HepG2 (cell line): ENCODE results near the gene U2AF2. TPM values are rescaled to one million over a fixed set of nuclear protein-coding genes. Genes with fewer than 3 reads are reported as not detected.

Source experiments
- CCAR2 ChIP-seq: fragments of 200-400 bp; formaldehyde crosslinking; optimal IDR thresholded peaks from 2 replicates; pipeline ENCODE3; 2018; ENCODE audit warnings: low read depth, mild to moderate bottlenecking, low read length, moderate library complexity
- EEA1 ChIP-seq: sonication (generic); formaldehyde crosslinking; IDR thresholded peaks from 2 replicates; pipeline ENCODE4 v1.5.1; 2020; ENCODE audit warnings: mild to moderate bottlenecking, missing genetic modification reagents, borderline replicate concordance
- GPBP1L1 ChIP-seq: sonication (generic); formaldehyde crosslinking; IDR thresholded peaks from 2 replicates; pipeline ENCODE4 v1.5.0; 2020; ENCODE audit warnings: mild to moderate bottlenecking, missing genetic modification reagents
- NPAS2 ChIP-seq: sonication (generic); formaldehyde crosslinking; IDR thresholded peaks from 2 replicates; pipeline ENCODE4 v1.8.0; 2022; ENCODE audit warnings: mild to moderate bottlenecking, missing genetic modification reagents, borderline replicate concordance
- PAF1 ChIP-seq: IDR thresholded peaks from 2 replicates; pipeline ENCODE4 v1.6.1; 2016; ENCODE audit warnings: missing genetic modification reagents, missing compliant biosample characterization
- PBX2 ChIP-seq: IDR thresholded peaks from 2 replicates; pipeline ENCODE4 v1.6.1; 2016; ENCODE audit warnings: control low read depth
- PTBP1 ChIP-seq: fragments of 200-400 bp; formaldehyde crosslinking; IDR thresholded peaks from 2 replicates; pipeline ENCODE4 v1.6.1; 2018; ENCODE audit warnings: low read length, low read depth; ENCODE audit not compliant: poor library complexity, severe bottlenecking
- SPEN ChIP-seq: sonication (generic); formaldehyde crosslinking; IDR thresholded peaks from 2 replicates; pipeline ENCODE4 v1.5.1; 2020; ENCODE audit warnings: low read depth, mild to moderate bottlenecking, missing genetic modification reagents
- TCF12 ChIP-seq, 2 experiments: fragments of 450-650 bp in 1 of 2; sonication (generic) in 1 of 2; formaldehyde crosslinking in 1 of 2; IDR thresholded peaks; 2 replicates each; pipeline versions ENCODE4 v1.6.1 to v1.8.0; 2017 to 2022; ENCODE audit warnings: antibody characterized with exemption in 1 of 2, mild to moderate bottlenecking in 1 of 2, missing genetic modification reagents in 1 of 2, moderate library complexity in 1 of 2
- TCF7 ChIP-seq: sonication (generic); IDR thresholded peaks from 2 replicates; pipeline ENCODE4 v1.6.1; 2016; ENCODE audit warnings: antibody characterized with exemption, low read depth
- THAP7 ChIP-seq: sonication (generic); formaldehyde crosslinking; IDR thresholded peaks from 2 replicates; pipeline ENCODE4 v1.8.1; 2023; ENCODE audit warnings: mild to moderate bottlenecking, missing genetic modification reagents
- UBTF ChIP-seq: sonication (generic); formaldehyde crosslinking; IDR thresholded peaks from 2 replicates; pipeline ENCODE4 v1.4.0; 2020; ENCODE audit warnings: mild to moderate bottlenecking, missing genetic modification reagents
- ZNF530 ChIP-seq: sonication (generic); formaldehyde crosslinking; IDR thresholded peaks from 2 replicates; pipeline ENCODE4 v1.5.0; 2020; ENCODE audit warnings: low read depth, mild to moderate bottlenecking, missing genetic modification reagents
- ZNF574 ChIP-seq: sonication (generic); formaldehyde crosslinking; IDR thresholded peaks from 2 replicates; pipeline ENCODE4 v1.4.0; 2020; ENCODE audit warnings: missing genetic modification reagents
- ZNF766 ChIP-seq: sonication (generic); formaldehyde crosslinking; IDR thresholded peaks from 2 replicates; pipeline ENCODE4 v1.5.0; 2020; ENCODE audit warnings: missing genetic modification reagents, borderline replicate concordance
- ZNF775 ChIP-seq: sonication (generic); formaldehyde crosslinking; IDR thresholded peaks from 2 replicates; pipeline ENCODE4 v1.4.0; 2020; ENCODE audit warnings: missing genetic modification reagents, mild to moderate bottlenecking, moderate library complexity, borderline replicate concordance
- ZNF800 ChIP-seq: sonication (generic); formaldehyde crosslinking; IDR thresholded peaks from 2 replicates; pipeline ENCODE4 v1.4.0; 2020; ENCODE audit warnings: missing genetic modification reagents
- ZNF850 ChIP-seq: sonication (generic); formaldehyde crosslinking; conservative IDR thresholded peaks from 2 replicates; pipeline ENCODE4 v1.9.0; 2021; ENCODE audit warnings: mild to moderate bottlenecking, missing genetic modification reagents
- polyA plus RNA-seq, 8 experiments: library from polyadenylated mRNA; depleted of rRNA in 3 of 8; stranded (reverse) in 7 of 8; unstranded in 1 of 8; fragments of >200 nt; fragmentation: Illumina TruSeq in 4 of 8; extraction: Trizol in 4 of 8; gene quantifications; 2 replicates each; pipeline versions ENCODE4 v1.2.1 to v1.2.3, GENCODE V29; 2011 to 2016; ENCODE audit warnings: low read depth in 4 of 8, missing spikeins in 1 of 8, mixed read lengths in 1 of 8; ENCODE audit not compliant: insufficient read depth in 1 of 8
- total RNA-seq, 5 experiments: library from RNA; depleted of rRNA; stranded (reverse); fragments of >200 nt; fragmentation: Illumina TruSeq; extraction: Trizol; gene quantifications; 2 replicates each; pipeline ENCODE4 v1.2.3, GENCODE V29; 2016; ENCODE audit warnings: low read depth in 1 of 5

The U2AF2 gene
- total and polyA plus RNA-seq, 2 of the 13 experiments (the other 11 are each of a cell fraction or from before 2014, with no cell fraction given): 84.3 to 124 TPM

- TF ChIP-seq ZNF574: peak; percentile 82
- TF ChIP-seq GPBP1L1 (CRISPR knock-in tag): no peak
- no peak for TF ChIP-seq ZNF850 (CRISPR knock-in tag)
- TF ChIP-seq ZNF775 (CRISPR knock-in tag): no peak
- TF ChIP-seq CCAR2: no peak
- no peak for TF ChIP-seq UBTF (CRISPR knock-in tag)
- no peak for TF ChIP-seq TCF7
- TF ChIP-seq SPEN (CRISPR knock-in tag): peak; percentile 78
- TF ChIP-seq ZNF530 (CRISPR knock-in tag): no peak
- TF ChIP-seq PTBP1: no peak
- no peak for TF ChIP-seq THAP7
- TF ChIP-seq ZNF766: peak; percentile 45
- TF ChIP-seq PBX2 (CRISPR knock-in tag): no peak
- no peak for TF ChIP-seq ZNF800 (CRISPR knock-in tag)
- TF ChIP-seq PAF1 (CRISPR knock-in tag): no peak
- no peak for TF ChIP-seq TCF12 (IDR thresholded peaks at IDR 0.05)
- TF ChIP-seq TCF12 (CRISPR knock-in tag; IDR thresholded peaks at IDR 0.05): no peak; the same call in 1 of the 2 replicates
- TF ChIP-seq EEA1 (CRISPR knock-in tag): peak; percentile 80
- no peak for TF ChIP-seq NPAS2 (CRISPR knock-in tag)
Measured at GRCh38 chr19:55654868-55655647, at the start of gene U2AF2 (continued).
